HG03060 (cell line): Measurements from ENCODE around the gene GRIA3.
"Not testable (repeated sequence)": the region's sequence is repeated elsewhere in the genome, so short reads cannot be mapped to it uniquely, and the experiment has no call there.

ENCODE experiments used
- ATAC-seq: cut with Tn5 transposase; IDR thresholded peaks from one replicate; pipeline ENCODE4 v1.9.1; 2021; ENCODE audit warnings: low read depth, moderate number of reproducible peaks; ENCODE audit not compliant: unreplicated experiment

GRIA3 gene

DNA sequence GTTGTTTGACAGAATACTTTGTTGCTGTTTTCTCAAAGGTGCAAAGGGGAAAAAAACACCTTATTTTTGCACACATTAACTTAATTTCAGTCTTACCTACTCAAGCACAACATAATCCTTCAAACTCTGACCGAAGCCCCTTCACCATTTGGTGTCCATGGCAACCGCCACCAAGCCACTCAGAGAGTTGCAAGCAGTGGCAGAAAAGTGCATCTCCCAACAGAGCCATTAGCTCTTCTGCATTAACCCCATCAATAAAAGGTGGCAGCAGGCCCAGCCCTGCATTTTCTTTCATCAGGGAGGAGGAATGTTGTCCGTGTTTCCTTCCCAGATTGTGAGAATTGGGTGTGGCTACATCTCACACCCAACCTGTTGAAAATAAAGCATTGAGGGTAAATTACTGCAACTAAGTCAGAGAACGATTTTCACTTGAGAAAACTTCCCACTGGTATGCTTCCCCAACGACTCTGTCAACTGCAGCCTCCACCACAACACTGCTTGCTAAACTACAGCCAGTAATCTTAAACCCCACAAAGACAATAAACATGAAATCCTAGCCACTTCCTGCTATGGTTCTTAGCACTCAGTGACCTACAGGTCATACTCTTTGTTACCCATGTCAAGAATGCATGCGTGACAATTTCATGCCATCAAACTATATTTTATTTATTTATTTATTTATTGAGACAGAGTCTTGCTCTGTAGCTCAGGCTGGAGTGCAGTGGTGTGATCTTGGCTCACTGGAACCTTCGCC, 154.0 kb downstream of the GRIA3 start:
- ATAC-seq = no peak

DNA sequence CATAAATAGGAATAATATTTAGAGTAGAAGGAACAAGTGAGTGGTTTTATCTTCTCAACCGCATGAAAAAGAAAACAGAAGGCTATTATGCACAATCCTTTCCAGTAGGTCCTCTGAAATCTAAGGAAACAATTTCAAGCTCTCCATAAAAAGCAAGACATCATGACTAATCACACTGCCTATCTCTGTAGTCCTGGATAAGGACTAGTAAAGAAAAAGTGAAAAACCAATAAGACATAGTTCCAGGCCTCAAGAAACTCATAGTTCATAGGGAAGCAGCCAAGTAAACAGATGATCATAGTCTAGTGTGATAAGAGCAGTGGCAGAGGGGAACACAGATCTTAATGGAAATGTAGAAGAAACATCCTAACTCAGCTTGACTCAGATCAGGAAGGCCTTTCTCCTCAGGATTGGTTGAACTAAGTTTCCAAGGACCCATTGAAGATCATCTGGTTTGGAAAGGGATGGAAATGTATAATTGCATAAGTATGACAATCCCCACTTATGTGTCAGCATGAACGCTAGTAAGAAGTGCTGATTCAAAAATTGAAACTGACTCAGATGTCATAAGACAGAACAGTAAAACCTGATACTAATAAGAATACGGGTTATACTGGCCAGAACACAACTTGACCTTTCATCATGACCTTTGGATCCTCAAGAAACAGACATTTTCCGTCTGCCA, 155.3 kb downstream of the GRIA3 start:
- ATAC-seq = no peak

DNA sequence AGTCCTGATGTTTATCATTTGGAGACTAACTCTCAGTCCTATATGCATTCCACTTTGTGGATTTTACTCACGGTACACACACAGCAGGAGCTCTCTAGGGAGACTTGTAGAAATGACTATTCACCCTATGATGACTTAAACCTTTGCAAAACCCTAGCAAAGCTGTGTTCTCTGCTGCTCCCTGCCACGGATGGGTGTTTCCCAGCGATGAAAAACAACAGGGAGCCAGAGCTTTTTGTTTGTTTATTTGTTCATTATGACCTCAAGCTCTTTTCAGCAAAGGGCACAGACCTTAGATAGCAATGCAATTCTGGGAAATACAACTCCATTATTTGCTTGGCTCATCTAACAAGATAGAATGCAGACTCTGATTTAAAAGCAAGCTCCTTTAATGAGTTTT, 156.6 kb downstream of the GRIA3 start:
- no peak for ATAC-seq

DNA sequence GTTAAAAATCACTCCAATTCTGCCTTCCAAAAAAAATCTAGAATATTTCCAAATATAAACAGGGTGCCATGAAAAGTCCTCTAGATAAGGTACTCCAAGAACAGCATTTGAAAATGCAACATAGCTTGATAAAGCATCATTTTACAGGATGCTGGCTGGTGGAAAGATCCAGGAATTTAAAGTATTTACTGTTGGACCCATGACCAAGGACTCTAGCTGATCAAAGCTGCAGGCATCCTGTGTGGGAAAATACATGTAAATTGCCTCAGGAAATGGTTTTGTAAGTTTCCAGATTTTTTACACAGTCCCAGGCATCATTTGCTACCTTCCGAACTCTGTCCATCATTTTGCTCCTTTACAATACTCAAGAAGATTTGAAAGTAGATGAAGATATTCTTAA, 164.4 kb downstream of the GRIA3 start:
- no peak for ATAC-seq

DNA sequence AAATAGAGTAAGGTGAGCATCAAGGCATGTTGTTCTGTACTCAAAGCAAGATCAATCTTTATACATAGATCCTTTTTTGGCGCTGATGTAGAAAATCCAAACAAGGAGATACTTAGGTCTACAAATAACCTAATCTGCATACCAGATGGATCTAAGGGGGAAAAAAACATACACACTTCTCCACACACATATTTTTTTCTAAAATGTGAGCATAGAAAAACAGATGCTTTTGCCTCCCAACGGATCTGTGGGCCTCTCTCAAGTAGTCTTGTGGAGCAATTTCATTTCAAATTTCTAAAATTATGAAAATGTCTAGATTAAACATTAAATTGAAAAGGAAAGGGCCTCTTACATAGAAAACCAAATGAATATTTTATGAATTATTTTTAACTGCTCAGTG, 166.1 kb downstream of the GRIA3 start:
- no peak for ATAC-seq

DNA sequence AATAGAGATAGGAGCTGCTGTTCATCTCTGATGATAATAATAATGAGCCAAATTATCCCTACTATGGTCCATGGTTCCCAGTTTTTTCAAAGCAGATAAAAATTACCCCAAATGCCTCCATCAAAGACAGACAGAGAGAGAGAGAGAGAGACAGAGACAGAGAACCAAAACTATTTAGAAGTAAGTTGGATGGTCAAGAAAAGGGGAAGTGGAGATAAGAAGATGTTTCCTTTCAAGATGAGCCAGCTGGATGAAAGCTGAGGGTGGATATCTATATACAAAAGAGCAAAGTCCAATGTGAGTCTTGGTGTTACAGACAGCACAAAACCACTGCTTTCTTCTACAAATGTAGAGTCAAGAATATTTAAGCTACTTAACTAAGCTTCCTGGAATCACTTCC, 173.9 kb downstream of the GRIA3 start:
- peak; percentile 95 for ATAC-seq

DNA sequence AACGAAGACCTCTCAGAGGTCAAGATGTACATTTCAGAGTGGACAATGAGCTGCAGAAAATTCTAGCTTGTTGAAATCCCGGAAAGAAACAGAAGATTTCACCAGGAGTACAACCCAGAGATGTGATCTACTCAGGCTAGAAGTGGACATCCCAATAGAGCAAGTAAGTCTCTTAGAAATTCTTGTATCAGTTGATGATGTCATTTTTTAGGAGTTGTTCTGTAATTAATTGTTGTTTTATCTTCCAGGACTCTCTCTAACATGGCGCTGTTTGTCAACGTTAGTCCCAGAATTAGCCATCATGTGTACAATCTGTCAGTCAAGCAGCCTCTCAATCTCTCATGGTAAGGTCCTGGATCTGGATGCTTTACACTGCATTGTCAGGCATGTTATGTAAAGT, 174.4 kb downstream of the GRIA3 start:
- ATAC-seq = no peak

DNA sequence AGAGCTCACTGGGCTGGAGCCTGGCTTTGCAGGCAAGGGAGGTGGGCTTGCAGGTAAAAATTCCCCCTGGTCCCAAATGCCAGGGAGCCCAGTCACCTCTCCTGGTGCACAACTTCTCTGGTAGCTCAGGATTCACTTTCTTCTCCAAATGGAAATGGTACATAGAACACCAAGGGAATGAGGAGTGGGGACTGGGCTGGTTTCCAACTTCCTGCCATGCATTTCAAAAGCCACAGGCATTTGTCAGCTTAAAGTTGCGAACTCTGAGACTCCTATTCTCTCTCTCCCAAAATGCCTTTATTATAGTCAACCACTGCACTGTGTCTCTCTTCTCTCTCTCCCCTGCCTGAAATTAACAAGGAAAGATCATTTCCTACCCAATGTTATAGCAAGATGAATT, 177.3 kb downstream of the GRIA3 start:
- ATAC-seq = no peak

DNA sequence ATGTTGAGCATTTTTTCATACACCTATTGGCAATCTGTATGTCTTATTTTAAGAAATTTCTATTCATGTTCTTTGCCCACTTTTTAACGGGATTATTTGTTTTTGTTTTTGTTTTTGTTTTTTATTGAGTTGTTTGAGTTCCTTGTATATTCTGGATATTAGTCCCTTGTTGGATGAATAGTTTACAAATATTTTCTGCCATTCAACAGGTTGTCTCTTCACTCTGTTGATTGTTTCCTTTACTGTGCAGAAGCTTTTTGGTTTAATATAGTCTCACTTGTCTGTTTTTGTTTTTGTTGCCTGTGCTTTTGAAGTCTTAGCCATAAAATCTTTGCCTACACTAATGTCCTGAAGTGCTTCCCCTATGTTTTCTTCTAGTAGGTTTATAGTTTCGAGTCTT, 202.1 kb downstream of the GRIA3 start:
- not testable (repeated sequence) for ATAC-seq

DNA sequence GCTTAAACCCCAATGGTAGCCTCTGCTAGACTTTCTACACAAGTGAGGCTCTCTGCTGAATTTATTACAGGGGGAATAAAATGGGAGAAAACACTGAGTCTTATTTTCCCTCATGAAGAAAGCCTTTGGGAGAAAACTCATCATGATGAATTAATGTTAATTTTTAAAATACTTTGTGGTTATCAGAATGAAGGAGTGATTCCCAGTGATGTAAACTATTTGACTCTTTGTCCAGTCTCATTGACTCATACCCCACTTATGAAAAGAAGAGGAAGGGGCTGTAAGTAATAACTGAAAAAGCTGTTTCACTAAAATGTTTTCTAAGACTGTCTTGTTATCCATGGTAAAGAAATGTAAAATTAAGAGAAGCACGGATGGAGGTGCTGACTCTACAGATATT, 208.8 kb downstream of the GRIA3 start:
- no peak for ATAC-seq

DNA sequence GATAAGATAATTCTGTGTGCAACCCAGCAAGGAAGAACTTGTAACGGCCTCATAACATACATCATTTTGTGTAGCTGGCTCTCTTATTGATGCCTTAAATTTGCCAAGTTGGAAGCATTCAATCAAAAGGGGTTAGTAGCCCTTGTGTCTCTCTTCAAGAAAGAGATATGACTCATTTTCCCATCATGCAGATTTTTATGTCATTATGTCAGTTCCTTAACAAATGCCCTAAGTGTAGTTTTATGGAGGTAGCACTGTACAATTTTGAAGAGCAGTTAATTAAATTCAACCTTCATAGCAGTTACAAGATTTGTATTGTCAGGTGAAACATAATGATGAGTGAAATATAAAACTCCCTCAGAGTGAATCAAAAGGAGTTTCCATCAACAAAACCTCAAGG, 215.6 kb downstream of the GRIA3 start:
- ATAC-seq = no peak

DNA sequence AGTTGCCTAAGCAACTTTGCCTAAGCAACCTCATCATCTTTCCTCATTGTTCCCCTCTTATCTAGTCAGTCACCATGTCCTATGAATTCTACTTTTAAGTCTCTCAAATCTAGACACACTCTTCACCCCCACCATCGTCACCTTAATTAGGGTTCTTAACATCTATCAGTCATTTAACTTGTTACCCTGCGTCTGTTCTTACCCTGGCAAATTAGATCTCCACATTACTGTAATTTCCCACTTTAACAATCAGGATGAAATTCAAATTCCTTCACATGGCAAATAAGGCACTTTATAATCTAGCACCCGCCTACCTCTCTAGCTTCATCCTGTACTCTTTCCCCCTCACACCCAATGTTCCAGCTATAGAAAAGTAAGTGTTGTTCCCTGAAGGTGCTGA, 221.2 kb downstream of the GRIA3 start:
- ATAC-seq = no peak

DNA sequence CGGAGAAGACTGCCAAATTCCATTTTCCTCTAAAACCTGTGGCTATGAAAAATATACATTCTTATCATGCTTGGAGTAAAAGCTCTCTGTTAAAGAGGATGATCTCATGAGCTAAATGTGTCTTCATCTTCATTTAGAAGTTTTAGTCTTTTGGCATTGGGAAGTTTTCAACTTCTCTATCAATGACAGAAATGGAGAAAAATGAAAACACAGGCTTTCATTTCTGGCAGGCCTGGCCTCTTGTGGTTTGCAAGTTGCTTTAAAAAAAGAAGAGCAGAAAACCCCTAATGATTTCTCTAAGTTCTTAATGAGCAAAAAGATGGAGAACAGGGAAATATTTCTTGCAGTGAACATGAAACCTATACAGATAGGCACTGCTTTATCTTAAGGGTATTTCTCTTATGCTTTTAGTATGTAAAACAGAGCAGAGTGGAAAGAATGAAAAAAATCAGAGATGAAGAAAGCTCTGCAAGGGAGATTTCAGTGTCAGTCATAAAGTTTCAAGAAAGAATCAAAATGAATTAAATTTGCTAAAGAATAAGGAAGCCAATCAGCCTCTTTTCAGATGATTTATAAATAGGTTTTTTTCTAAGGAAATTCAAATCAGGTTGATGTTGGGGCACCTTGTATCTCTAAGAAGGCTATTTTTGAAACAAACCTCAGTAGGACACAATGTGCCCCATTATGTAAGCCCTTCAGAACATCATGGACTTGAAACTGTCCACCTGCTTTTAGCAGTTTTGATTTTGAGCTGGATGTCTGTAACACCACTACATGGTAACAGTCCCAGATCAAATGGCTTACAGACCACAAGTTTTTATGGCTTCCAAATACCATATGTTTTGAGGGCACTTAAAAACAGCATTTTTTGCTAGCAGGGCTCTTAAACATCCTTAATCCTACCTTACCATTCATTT, 225.0 kb downstream of the GRIA3 start:
- no peak for ATAC-seq

DNA sequence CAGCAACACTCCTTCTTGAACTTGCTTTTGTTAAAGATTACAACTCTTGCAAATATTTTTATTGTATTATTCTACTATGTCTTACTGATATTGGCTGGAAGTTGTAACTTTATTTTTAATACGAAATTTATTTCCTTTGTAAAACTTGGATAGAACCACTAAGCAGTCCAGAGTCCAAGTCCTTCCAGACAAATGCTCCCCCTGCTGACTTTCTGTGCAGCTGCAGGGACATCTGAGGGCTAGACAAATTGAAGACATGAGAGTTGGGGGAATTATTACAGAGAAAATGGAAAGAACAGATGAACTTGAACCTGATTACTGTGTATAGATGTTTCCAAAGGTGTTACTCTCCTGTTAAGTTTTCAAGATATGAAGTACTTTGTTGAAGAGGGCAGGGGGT, 238.8 kb downstream of the GRIA3 start:
- no peak for ATAC-seq

DNA sequence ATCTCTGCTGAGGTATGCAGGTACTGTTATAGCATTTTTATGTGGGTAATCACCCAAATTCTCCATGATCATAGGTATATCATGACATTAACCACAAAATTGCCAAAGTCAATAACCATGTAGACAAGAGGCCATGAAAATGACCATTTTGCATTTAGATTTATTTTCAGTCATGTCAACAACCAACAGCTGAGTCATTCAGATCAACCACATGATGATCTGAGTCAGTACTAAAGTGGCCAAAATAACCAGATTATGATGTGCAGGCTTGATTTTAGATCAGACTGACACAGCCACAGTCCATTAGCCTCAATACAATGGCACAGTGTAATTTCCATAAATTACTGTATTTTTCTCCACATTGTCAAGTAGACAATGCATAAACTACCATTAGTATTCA, 240.5 kb downstream of the GRIA3 start:
- ATAC-seq = peak; percentile 93

DNA sequence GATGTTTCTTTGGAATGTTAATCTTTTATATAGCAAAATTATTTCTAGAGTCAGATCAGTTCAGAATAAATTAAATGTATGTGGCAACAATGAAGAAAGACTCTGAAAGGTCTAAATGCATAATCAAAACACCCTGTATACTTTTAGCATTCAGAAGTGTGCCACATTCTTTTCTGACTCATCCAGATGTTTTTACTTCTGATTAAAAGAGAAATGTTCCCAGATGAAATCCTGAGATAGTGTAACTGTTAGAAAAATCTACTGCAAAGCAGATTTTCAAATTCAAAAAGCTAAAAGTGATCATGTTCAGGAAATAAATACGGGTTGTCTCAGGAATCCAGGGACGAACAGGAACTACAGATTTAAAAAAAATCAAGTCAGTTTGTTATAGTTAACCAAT, 241.4 kb downstream of the GRIA3 start:
- ATAC-seq = no peak

DNA sequence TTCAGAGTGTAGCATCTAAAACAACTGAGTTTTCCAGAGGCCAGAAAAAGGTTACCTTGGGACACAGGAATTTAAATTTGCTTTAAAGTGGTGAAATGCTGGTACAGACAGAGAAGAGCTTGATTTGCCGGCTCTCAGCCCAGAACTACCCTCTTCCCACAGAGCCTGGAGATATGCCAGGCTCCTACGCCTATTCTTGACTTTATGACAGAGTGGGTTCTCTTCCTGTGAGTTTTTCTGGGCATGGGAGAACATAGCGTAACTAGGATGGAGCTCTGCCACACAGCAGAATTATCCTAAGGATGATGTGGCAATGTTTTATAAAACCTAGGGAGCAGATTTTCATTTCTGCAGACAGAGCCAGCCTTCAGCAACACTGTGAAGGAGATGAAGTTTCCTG, 241.8 kb downstream of the GRIA3 start:
- ATAC-seq = no peak

DNA sequence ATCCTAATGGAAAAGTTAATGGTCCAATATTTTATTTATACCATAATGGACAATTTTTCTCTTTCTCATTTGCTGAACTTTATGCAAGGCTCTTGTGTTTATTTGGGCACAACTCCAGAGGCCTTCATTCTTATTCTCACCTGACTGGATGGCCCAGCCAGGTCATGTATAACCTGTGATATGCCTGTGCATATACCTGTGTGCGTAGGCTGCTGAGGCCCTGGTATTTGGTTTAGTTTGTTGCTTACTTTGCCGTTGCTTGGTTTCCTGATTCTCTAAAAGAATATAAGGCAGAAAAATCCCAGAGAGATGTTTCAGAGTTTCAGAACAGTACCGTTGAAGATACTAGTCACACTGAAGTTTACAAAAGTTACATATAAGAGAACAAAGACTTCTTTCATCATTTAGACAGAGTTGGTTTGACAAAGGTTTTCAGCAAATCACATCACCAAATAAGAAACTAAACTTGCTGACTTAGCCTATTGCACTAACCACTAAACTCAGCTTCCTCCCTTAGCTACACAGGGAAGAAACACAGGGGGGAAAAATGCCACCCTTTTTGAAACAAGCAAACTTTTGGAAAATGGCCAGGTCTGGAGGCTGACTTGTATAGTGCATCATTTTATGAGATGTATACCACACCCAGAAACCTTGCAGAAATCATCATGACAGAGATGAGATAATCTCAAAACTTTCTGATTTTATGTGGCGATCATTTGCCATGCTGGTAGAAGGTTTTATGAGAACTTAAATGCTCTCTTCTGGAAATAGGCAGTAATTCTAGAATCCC, 248.5 kb downstream of the GRIA3 start:
- ATAC-seq = no peak

DNA sequence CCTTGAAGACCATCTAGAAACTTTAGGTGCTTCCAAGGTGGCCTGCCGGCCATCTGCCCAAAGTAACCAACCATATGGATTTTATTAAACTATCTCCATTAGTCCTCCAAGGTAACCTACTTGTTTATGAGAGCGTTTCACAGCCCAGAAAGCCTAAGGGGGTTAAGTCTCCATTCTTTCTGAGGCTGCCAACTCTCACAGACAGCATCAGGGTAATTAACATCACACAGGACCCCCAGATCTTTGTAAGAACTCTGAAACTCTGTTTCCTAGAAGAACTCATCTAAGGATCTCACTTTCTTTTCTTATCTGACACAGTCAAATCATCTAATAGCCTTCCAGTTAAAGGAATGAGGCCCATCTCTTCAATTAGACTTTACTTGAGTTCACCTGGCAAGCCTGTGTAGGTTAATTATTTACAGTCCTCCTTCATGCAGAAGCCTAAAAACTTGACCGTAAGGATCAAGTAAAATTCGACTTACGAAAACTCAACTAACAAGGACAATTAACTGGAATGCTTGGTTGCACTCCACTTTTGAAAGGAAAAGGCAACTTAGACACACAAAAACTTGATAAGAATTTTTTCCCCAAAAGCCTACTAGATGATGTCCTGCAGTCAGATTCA, 252.5 kb downstream of the GRIA3 start:
- no peak for ATAC-seq

DNA sequence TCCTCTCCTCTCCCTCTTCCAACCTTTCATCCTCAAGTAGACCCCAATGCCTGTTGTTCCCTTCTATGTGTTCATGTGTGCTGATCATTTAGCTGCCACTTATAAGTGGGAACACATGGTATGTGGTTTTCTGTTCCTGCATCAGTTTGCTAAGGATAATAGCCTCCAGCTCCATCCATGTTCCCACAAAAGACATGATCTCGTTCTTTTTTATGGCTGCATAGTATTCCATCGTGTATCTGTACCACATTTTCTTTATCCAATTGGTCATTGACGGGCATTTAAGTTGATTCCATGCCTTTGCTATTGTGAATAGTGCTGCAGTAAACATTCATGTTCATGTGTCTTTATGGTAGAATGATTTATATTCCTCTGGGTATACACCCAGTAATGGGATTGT, 255.8 kb downstream of the GRIA3 start:
- ATAC-seq = not testable (repeated sequence)
